ENCODE data around the gene MT1A.

The MT1A gene

DNA sequence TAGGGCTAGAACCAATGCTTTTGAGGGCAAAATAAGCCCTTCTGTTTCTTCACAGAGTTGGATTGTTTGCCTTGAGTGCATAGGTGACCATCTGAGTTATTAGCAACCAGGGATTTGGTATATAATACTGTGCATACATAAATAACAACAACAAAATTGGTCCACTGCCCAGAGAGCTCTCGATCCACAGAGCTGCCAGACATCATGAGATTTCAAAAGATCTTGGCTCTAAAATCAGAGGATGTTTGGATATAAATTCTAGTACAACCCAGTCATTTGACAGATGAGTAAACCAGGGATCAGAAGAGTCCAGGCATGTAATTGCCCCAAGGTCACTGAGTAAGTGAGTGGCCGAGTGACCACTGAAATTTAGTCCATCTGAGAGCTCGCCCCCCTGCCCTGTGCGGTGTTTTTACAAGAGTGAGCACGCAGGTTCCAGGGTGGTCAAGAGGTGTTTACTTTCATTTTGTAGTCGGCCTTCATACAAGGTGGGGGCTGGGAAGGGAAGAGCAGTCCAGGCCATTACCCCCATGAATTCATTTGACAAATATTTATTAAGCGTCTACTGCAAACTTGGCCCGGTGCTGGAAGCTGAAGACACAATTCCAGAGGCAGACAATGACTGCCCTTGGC lies 31.9 kb upstream of the MT1A start:
- Histone ChIP-seq H3K4me1 (peaks cover 18% of the 10 kb centered on the region), H3K36me3 (replicated peaks) (no peaks in the 10 kb centered on the region), H3K27me3 (ENCODE audit: low read depth) (no peaks in the 10 kb centered on the region), H3K4me3 (no peak overlapping the region), H3K9me3 (no peaks in the 10 kb centered on the region)
- in situ Hi-C loops (cut with MboI; ENCODE audit: low sequenced_read_pairs), result no loop called here
- no peak for DNase-seq (ENCODE audit: low spot score in 2 of 2)

DNA sequence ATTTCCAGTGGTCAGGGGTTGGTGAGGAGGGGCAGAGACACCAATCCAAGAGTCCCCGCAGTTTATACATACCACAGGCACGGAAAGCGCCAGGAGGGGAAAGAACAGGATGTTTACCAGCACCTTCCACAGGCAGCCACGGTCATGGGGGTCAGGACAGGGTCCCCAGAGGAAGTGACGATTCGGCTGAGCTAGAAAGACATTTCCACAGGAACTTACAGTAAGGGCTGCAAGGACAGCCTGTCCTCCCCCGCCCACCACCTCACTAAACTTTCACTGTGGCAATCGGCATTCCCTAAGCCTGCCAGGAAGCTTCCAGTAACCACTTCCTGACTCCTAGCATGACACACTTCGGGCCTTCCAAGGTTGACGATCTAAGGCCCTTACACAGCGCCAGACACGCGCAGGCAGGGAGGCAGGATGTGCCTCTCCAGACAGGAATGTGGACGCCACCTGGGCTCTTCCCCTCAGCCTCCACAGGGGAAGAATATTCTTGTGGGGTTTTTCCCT lies 31.3 kb upstream of the MT1A start:
- H3K36me3 ChIP-seq (replicated peaks), result no peaks in the 10 kb centered on the region
- in situ Hi-C loops (cut with MboI; ENCODE audit: low sequenced_read_pairs), result no loop called here
- H3K4me3 ChIP-seq, result no peak overlapping the region
- H3K9me3 ChIP-seq, result no peaks in the 10 kb centered on the region
- peaks cover 18% of the 10 kb centered on the region for H3K4me1 ChIP-seq
- H3K27me3 ChIP-seq (ENCODE audit: low read depth), result no peaks in the 10 kb centered on the region
- DNase-seq (ENCODE audit: low spot score in 2 of 2), result no peak

DNA sequence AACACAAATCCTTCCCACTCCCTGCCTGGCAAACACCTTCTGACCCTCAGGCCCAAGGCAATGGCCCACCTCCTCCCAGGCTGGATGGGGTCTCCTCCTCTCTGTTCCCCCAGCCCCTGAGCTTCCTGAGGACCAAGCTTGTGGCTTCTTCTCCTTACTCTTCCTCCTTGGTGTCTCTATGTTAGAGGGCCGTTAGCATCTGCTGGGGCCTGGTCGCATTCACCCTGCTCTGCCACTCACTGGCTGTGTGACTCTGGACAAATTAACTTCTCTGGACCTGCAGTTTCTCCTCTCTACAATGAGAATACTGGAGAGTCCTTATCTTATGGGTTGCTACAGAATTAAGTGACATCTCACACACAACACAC lies 30.8 kb upstream of the MT1A start:
- H3K4me3 ChIP-seq, result peak overlapping the region; percentile 72; the same call in 1 of the 2 replicates
- no peaks in the 10 kb centered on the region for H3K36me3 ChIP-seq (replicated peaks)
- peaks cover 18% of the 10 kb centered on the region for H3K4me1 ChIP-seq
- no peaks in the 10 kb centered on the region for H3K27me3 ChIP-seq (ENCODE audit: low read depth)
- in situ Hi-C loops (cut with MboI; ENCODE audit: low sequenced_read_pairs), result no loop called here
- no peaks in the 10 kb centered on the region for H3K9me3 ChIP-seq
- DNase-seq (ENCODE audit: low spot score in 2 of 2), result no peak

DNA sequence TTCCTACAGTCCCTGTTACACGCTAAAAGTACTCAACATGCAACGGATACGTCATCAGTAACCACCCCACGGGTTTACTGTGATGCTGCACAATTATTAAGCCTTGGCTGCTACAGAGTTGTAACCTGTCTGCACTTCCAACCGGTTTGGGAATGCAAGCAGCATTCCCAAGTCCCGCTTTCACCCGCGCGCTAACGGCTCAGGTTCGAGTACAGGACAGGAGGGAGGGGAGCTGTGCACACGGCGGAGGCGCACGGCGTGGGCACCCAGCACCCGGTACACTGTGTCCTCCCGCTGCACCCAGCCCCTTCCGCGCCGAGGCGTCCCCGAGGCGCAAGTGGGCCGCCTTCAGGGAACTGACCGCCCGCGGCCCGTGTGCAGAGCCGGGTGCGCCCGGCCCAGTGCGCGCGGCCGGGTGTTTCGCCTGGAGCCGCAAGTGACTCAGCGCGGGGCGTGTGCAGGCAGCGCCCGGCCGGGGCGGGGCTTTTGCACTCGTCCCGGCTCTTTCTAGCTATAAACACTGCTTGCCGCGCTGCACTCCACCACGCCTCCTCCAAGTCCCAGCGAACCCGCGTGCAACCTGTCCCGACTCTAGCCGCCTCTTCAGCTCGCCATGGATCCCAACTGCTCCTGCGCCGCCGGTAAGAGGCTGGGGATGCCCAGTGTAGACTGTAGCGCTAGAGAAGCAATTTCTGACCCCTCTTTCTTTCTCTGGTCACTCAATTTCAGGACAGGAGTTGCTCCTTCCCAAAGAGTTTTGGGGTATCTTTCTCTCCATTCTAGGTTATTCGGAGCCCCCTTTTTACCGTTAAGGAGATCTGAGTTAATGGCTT lies 30.2 kb upstream of the MT1A start, which contains the start of gene MT2A:
Gene MT2A, plus strand, starts transcription at position 542 of the 833 bp plus-strand sequence. Its CDS starts 72 bp downstream, at position 614.
- peak; percentile 96 for DNase-seq (ENCODE audit: low spot score in 2 of 2)
- Histone ChIP-seq H3K36me3 (replicated peaks) (no peaks in the 10 kb centered on the region), H3K27me3 (ENCODE audit: low read depth) (no peaks in the 10 kb centered on the region), H3K9me3 (no peaks in the 10 kb centered on the region), H3K4me3 (peak within 1 kb of the TSS; percentile 72), H3K4me1 (peaks cover 18% of the 10 kb centered on the region)
- in situ Hi-C loops (cut with MboI; ENCODE audit: low sequenced_read_pairs), result no loop called here

DNA sequence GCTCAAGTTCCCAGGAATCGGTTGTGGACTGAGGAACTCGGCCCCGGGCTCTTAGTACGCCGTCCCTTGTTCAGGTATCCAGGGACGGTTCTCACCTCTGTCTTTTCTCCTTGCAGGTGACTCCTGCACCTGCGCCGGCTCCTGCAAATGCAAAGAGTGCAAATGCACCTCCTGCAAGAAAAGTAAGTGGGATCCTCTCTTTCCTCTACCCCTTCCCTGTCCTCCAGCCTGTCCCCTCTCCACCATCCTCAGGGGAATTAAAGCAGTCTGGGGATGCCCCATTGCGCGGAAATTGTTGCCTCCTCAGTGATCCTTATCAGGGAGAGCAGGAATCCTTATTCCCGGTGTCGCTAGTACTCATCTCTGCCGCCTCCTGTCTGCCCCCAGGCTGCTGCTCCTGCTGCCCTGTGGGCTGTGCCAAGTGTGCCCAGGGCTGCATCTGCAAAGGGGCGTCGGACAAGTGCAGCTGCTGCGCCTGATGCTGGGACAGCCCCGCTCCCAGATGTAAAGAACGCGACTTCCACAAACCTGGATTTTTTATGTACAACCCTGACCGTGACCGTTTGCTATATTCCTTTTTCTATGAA lies 29.5 kb upstream of the MT1A start:
- peak in 1 of 2 experiments; percentile 42 for DNase-seq (ENCODE audit: low spot score in 2 of 2)
- in situ Hi-C loops (cut with MboI; ENCODE audit: low sequenced_read_pairs), result no loop called here
- Histone ChIP-seq H3K36me3 (replicated peaks) (no peaks in the 10 kb centered on the region), H3K9me3 (no peaks in the 10 kb centered on the region), H3K27me3 (ENCODE audit: low read depth) (no peaks in the 10 kb centered on the region), H3K4me3 (peak overlapping the region; percentile 72), H3K4me1 (peaks cover 22% of the 10 kb centered on the region)

DNA sequence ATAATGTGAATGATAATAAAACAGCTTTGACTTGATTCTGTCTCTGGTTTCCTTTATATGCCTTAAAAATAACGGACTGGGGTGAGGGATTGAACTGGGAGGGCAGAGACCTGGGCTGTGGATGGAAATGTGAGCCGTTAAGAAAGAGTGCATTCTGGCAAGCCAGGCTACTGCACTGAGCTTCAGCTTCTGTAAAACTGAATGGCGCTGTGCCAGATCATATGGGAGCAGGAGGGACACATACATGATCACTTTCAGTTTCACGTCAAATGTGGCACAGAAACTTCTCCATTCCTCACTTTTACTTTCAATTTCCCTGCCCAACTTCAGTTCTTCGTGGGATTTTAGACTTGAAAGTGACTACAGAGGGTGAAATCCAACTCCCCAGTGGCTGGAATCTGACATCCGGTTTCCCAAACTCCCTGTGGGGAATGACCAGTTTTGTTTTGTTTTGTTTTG lies 29.0 kb upstream of the MT1A start:
- peaks cover 22% of the 10 kb centered on the region for H3K4me1 ChIP-seq
- in situ Hi-C loops (cut with MboI; ENCODE audit: low sequenced_read_pairs), result no loop called here
- H3K36me3 ChIP-seq (replicated peaks), result no peaks in the 10 kb centered on the region
- no peaks in the 10 kb centered on the region for H3K27me3 ChIP-seq (ENCODE audit: low read depth)
- peak; percentile 59 to 76 for DNase-seq (ENCODE audit: low spot score in 2 of 2)
- H3K4me3 ChIP-seq, result peak overlapping the region; percentile 72
- H3K9me3 ChIP-seq, result no peaks in the 10 kb centered on the region

DNA sequence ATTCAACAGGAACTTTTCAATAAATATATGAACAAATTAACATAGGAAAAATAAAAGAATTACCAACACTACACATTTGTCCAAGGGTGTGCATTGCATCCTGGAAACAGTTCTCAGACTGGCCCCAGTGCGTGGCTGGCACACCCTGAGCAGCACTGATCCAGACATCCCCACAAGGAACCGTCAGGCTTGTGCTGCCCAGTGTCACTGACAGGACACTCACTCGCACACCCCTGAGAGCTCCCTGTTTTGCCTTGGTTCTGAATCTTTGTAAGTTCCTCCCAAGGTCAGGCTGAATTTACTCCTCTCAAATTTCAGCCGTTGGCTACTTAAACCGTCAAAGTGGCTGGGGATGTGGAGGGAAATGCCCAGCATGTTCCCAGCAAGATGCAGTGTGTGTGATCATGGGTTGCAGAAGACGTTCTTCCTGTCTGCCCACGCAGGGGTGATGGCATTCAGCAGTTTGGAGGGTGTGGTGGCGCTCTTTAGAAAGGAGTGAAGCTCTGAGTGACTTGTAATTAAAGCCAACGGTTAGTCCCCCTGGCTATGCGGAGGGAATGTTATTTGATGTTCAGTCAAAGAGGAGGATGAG lies 28.4 kb upstream of the MT1A start:
- Histone ChIP-seq H3K4me1 (peaks cover 22% of the 10 kb centered on the region), H3K36me3 (replicated peaks) (no peaks in the 10 kb centered on the region), H3K9me3 (no peaks in the 10 kb centered on the region), H3K4me3 (peak overlapping the region; percentile 72), H3K27me3 (ENCODE audit: low read depth) (no peaks in the 10 kb centered on the region)
- DNase-seq (ENCODE audit: low spot score in 2 of 2), result peak; percentile 59 to 60
- in situ Hi-C loops (cut with MboI; ENCODE audit: low sequenced_read_pairs), result no loop called here

DNA sequence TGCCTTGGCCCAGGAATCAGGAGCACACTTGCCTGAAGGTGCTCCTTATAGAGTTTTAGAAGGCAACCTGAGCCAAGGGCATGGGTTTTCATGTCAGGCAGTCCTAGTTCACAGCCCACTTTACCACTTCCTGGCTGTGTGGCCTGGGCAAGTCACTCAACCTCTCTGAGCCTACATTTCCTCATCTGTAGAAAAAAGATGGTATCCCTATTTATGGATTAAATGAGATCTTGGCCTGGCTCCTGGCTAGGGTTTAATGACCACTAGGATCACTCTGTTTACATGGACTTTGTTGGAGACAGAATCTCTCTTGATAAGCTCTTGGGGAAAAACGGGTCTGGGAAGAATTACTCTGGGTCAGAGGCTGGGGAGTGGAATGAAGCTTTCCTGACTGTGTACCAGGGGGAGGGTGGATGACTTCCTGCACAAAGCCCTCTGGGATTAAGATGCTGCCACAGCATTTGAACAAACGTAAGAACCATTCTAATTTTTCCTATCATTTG lies 27.8 kb upstream of the MT1A start:
- no peak for DNase-seq (ENCODE audit: low spot score in 2 of 2)
- Histone ChIP-seq H3K36me3 (replicated peaks) (no peaks in the 10 kb centered on the region), H3K4me1 (peaks cover 22% of the 10 kb centered on the region), H3K27me3 (ENCODE audit: low read depth) (no peaks in the 10 kb centered on the region), H3K4me3 (no peak overlapping the region), H3K9me3 (no peaks in the 10 kb centered on the region)
- in situ Hi-C loops (cut with MboI; ENCODE audit: low sequenced_read_pairs), result no loop called here

DNA sequence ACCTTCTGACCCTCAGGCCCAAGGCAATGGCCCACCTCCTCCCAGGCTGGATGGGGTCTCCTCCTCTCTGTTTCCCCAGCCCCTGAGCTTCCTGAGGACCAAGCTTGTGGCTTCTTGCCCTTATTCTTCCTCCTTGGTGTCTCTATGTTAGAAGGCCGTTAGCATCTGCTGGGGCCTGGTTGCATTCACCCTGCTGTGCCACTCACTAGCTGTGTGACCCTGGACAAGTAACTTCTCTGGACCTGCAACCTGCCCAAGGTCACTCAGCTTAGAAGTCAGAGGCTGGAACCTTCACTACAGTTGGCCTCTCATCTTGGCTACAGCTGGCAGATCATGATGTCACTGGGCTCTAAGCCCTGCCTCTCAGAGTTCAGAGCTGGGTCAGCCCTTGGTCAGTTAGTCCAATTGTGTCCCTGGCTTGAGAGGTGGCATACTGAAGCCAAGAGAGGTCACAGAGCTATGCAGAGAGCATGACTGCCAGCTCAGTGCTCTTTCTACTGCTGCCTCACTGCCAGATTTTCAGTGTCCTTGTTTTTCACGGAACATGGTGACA lies 27.1 kb upstream of the MT1A start:
- H3K36me3 ChIP-seq (replicated peaks), result no peaks in the 10 kb centered on the region
- in situ Hi-C loops (cut with MboI; ENCODE audit: low sequenced_read_pairs), result no loop called here
- H3K9me3 ChIP-seq, result no peaks in the 10 kb centered on the region
- H3K27me3 ChIP-seq (ENCODE audit: low read depth), result no peaks in the 10 kb centered on the region
- no peak overlapping the region for H3K4me3 ChIP-seq
- no peak for DNase-seq (ENCODE audit: low spot score in 2 of 2)
- peaks cover 22% of the 10 kb centered on the region for H3K4me1 ChIP-seq

DNA sequence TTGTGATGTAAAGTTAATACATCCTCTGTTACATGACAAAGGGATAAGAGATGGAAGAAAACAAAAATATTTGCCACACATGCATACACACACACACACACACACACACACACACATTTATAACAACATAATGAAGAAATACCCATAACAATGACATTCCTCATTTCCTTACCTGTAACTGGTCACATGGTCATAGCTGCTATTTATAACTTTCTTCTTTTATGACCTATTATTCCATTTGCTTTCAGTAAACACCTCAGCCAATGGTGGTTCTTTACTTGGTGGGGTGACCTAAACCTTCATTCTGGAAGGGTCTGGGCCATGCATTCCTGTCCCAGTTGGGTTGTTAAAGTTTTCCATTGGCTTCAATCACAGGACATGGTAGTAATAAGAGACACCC lies 24.8 kb upstream of the MT1A start:
- no peaks in the 10 kb centered on the region for H3K36me3 ChIP-seq (replicated peaks)
- no peak overlapping the region for H3K4me3 ChIP-seq
- DNase-seq (ENCODE audit: low spot score in 2 of 2), result no peak
- H3K27me3 ChIP-seq (ENCODE audit: low read depth), result no peaks in the 10 kb centered on the region
- in situ Hi-C loops (cut with MboI; ENCODE audit: low sequenced_read_pairs), result no loop called here
- H3K4me1 ChIP-seq, result peaks cover 17% of the 10 kb centered on the region
- H3K9me3 ChIP-seq, result no peaks in the 10 kb centered on the region

DNA sequence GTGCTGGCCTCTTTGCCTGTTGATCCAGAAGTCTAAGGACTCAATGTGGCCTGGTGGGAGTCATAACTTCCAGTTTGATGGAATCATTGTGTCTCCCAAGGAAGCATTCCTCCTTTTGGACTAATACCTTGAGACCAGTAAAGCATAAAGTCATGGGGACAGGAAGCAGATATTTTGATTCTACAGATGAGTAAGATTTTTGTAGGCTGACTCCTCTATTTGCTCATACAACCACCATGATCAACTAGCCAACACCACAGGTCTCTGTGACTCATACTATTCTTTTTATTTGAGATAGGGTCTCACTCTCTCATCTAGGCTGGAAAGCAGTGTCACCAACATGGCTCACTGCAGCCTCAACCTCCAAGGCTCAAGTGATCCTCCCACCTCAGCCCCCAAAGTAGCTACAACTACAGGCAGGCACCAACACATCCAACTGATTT lies 23.9 kb upstream of the MT1A start:
- no peaks in the 10 kb centered on the region for H3K27me3 ChIP-seq (ENCODE audit: low read depth)
- in situ Hi-C loops (cut with MboI; ENCODE audit: low sequenced_read_pairs), result no loop called here

DNA sequence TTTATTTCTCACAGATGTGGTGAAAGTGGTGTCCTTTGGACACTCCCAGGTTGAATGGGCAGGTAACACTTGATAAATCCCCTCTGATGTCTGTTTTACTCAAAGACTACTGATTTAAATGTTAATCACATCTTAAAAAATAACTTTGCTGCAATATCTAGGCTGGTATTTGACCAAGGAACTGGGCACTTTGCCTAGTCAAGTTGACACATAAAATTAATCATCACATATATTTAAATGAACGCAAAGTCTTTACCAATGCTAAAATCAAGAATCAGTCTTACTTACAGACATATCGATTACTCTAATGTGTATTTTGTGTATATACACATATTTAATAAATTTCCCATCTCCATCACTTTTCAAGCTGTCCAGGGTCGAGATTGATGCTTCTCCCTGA lies 23.1 kb upstream of the MT1A start:
- in situ Hi-C loops (cut with MboI; ENCODE audit: low sequenced_read_pairs), result no loop called here
- H3K36me3 ChIP-seq (replicated peaks), result no peaks in the 10 kb centered on the region
- peaks cover 8% of the 10 kb centered on the region for H3K4me1 ChIP-seq
- DNase-seq (ENCODE audit: low spot score in 2 of 2), result no peak
- H3K4me3 ChIP-seq, result no peak overlapping the region
- H3K9me3 ChIP-seq, result no peaks in the 10 kb centered on the region
- no peaks in the 10 kb centered on the region for H3K27me3 ChIP-seq (ENCODE audit: low read depth)

More for the DNA sequence above, 23.9 kb upstream of the MT1A start:
- no peaks in the 10 kb centered on the region for H3K36me3 ChIP-seq (replicated peaks)
- no peak overlapping the region for H3K4me3 ChIP-seq
- peaks cover 16% of the 10 kb centered on the region for H3K4me1 ChIP-seq
- no peak for DNase-seq (ENCODE audit: low spot score in 2 of 2)
- no peaks in the 10 kb centered on the region for H3K9me3 ChIP-seq

DNA sequence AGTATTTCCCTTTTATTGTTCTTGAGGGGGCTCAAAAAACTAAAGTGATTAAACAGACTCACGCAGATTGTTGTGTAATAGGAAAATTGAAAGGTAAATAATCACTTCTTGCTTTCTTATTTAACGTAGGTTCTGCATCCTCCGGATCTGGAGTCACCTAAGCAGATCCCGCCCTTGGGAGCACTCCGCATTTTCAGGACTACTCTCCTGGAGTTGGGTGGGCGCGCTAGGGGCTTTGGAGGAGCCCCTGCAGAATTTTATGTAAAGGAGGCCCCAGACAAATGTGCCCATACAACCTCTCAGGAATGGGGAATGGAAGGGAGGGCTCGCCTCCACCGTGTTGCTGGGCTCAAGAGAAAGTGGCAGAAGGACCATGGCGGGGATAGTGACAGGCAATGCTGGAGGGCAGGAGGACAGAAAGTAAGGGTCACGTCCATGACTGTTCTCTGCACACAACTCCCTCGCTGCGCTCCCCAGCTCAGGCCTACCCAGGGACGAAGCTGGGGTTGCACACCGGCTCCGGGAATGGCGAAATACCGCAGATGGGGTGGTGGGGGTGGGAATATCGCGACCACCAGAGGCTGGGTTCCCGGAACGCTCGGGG lies 21.8 kb upstream of the MT1A start:
- no peaks in the 10 kb centered on the region for H3K27me3 ChIP-seq (ENCODE audit: low read depth)
- in situ Hi-C loops (cut with MboI; ENCODE audit: low sequenced_read_pairs), result no loop called here
- DNase-seq (ENCODE audit: low spot score in 2 of 2), result no peak
- peaks cover 17% of the 10 kb centered on the region for H3K4me1 ChIP-seq
- H3K4me3 ChIP-seq, result no peak overlapping the region
- H3K36me3 ChIP-seq (replicated peaks), result no peaks in the 10 kb centered on the region
- H3K9me3 ChIP-seq, result no peaks in the 10 kb centered on the region

Measured in HAP-1 (cell line).